Nucleus accumbens (tissue), 56 donors: ENCODE measurements around the gene UBA1.

Source experiments
- DNase-seq, 56 donors: peaks; one replicate each; lab custom pipeline; 2025; lab: John Stamatoyannopoulos, UW

The UBA1 gene

GRCh38 chrX:47209508-47210238 is 16.0 kb downstream of the UBA1 start:
- DNase-seq = peak in 1 of 56 donors; percentile 1

DNA sequence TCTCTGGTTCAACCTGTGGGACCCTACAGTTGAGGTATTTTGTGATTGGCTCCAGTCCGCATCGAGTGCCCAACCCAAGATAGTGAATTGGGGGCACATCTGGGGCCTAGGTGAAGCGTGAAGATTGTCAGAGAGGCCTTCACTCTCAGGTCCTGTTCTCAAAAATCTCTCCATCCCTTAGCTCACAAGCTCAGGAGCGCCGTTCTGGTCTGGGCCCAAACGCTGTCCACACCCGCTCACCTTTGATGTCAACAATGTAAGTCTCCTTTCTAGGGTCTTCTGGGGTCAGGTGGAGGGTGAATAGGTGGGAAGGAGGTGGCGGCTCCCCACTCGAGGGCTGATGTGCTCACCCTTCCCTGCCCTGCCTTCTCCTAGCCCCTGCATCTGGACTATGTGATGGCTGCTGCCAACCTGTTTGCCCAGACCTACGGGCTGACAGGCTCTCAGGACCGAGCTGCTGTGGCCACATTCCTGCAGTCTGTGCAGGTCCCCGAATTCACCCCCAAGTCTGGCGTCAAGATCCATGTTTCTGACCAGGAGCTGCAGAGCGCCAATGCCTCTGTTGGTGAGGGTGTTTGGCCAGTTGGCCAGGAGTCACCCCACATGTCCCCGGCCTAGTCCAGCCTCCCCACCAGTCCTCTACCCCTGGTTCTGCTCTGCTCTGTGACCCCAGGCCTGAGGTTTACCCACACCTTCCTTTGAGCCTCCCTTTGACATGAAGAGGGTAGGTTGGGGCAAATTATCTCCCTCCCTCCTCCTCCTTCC is 17.2 kb downstream of the UBA1 start:
- no peak for DNase-seq

DNA sequence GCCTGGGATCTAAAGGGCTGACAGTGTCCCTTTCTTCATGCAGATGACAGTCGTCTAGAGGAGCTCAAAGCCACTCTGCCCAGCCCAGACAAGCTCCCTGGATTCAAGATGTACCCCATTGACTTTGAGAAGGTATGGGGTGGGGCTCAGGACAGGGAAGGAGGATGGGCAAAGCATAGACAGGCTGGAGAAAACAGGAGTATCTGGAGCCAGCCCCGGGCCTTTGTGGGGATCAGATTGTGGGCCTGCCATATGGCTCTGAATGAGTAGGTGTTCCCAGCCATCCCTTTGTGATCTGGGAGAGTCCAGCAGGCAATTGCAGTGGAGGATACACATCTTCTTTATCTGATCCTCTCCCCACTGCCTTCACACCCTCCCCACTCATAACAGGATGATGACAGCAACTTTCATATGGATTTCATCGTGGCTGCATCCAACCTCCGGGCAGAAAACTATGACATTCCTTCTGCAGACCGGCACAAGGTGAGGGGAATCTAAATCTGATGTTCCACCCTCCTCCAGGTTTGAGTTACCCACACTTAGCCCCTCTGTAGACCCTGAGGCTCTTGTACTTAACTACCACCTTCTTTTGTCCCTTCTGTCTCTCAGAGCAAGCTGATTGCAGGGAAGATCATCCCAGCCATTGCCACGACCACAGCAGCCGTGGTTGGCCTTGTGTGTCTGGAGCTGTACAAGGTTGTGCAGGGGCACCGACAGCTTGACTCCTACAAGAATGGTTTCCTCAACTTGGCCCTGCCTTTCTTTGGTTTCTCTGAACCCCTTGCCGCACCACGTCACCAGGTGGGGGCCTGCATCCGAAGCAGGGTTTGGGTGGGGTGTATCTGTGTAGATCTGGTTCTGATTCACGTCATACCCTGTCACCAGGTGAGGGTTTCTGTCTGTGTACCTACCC is 19.0 kb downstream of the UBA1 start:
- no peak for DNase-seq

DNA sequence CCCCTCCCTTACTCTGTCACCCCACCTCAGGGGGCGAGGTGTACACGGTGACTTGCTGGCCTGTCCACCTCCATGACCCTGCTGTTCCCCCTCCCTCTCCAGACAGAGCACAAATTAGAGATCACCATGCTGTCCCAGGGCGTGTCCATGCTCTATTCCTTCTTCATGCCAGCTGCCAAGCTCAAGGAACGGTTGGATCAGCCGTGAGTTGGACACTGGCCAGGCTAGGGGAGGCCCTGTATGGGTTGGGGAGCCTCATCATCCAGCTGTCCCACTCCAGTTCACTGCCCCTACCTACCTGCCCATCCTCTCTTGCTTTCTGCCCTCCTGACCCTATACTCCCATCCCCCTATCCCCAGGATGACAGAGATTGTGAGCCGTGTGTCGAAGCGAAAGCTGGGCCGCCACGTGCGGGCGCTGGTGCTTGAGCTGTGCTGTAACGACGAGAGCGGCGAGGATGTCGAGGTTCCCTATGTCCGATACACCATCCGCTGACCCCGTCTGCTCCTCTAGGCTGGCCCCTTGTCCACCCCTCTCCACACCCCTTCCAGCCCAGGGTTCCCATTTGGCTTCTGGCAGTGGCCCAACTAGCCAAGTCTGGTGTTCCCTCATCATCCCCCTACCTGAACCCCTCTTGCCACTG is 20.9 kb downstream of the UBA1 start:
- DNase-seq = no peak

DNA sequence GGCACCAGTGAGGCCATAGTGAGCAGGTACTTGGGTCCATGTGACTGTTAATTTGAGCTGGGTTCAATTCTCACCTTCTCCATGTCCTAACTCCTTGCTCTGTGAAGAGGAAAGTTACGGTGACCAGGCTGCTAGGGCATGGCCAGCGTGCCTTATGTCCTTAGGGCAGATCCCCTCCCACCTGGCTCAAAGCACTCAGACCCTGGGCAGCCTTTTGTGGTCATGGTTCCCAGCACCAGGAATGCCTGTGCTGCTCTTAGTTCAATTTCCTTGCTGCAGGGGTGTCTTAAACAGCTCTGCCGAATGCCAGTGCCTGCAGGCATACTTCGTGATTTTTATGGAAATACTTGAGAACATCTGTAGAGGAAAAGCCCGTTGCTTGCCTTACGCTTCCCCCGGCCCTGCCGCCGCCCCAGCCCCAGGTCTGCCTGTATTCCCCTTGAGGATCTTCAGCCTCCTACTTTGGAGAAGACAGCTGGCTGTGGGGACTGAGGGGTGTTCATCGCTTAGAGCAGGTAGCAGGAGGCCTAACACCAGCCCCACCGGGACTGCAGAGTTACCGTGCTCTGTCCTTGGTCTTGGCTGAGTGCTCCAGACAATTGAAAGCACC is 21.8 kb downstream of the UBA1 start:
- DNase-seq = no peak

GRCh38 chrX:47216393-47216925 is 22.8 kb downstream of the UBA1 start:
- DNase-seq = no peak

GRCh38 chrX:47217121-47217851 is 23.7 kb downstream of the UBA1 start:
- DNase-seq = peak in 2 of 56 donors; percentile 29 to 37

- peak; percentile 44 to 97 (median 93) for DNase-seq
These were observed 24.2 kb downstream of the UBA1 start for GRCh38 chrX:47217852-47218279.

DNA sequence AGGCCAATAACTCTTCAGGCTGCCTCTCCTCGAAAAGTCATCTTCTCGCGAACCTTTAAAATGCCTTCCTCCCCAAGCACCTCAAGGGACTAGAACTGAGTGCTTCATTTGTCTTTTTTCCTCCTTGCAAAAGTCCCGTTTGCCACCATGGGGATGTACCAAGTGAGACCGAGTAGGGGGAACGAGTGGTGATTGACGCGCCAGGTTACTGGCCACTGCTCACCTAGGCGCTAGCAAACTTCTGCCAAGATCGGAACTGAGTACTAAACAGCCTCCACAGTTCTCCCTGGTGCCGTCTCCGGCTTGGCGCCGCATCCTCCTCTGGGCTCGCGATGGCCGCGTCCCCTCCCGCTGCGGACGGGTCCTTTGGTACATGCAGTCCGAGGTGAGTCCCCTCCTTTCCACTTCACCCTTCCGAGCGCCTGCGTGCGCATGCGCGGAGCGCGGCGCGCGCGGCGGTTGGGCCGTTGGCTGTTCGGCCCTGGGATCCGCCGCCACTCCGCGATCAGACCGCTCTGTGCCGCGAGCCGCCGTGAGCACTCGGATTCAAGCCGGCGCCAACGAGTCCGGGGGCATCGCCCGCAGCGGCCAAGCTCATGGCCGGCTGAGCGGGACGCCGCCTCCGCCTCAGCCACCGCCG is 24.8 kb downstream of the UBA1 start, which contains the start of gene CDK16:
TSS of gene CDK16 (plus strand) at position 402 of the 640 bp plus-strand sequence. CDS start 4,877 bp downstream, outside the sequence.
- DNase-seq = peak in 54 of 56 donors; percentile 13 to 91 (median 74)

DNA sequence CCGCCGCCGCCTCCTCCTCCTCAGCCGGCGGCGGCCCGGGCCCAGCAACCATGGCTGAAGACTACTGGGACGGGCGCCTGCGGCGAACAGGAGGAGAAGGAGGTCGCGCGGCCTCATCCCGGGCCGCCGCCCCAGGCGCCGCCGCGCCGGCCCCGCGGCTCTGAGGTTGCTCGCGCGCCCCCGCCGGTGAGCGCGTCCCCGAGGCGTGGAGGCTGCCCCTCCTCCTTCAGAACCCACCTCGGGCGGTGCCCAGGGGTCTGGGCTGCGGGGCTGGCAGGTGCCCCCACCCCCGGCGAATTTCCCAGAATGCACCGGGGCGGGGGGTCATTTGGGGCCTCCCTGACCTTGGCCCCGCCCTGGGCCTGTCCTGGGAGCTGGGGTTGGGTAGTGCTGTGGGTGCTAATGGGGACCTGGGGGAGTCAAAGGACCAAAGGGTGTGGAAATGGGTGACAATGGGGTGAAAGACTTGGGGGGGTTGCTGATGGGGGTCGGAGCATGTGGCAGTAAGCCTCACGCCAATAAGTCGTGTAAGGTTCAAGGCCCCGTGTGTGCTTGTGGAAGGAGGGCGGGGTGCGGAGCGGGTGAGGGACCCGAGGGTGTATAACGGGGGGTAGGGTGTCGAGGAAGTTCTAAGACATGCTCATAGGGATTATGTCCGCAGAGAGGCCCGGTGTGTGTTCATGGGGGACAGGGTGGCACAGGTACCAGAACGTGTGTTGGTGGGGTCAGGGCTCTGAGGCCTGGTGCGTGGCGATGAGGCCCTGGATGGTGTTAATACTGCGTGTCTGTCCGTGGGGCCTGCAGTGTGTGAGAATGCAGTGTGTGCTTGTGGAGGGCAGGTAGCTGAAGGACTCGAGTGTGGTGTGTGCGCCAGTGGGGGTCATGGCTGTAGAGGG is 25.5 kb downstream of the UBA1 start:
- DNase-seq = peak in 11 of 56 donors; percentile 0 to 62 (median 20)

GRCh38 chrX:47221756-47222155 is 28.1 kb downstream of the UBA1 start:
- peak in 2 of 56 donors; percentile 1 to 6 for DNase-seq

GRCh38 chrX:47222751-47223350 is 29.2 kb downstream of the UBA1 start:
- DNase-seq = no peak

GRCh38 chrX:47223476-47224250 is 30.0 kb downstream of the UBA1 start:
- DNase-seq = no peak

- DNase-seq = no peak
These were observed 30.8 kb downstream of the UBA1 start for GRCh38 chrX:47224266-47224895.

- no peak for DNase-seq
These were observed 31.3 kb downstream of the UBA1 start for GRCh38 chrX:47224896-47225290.
